Skin of body (tissue), 1 donor: ENCODE measurements around the gene PLIN3. TPM values are rescaled to one million over a fixed set of nuclear protein-coding genes. Genes with fewer than 3 reads are reported as not detected.

Experiments
- total RNA-seq: library from RNA; depleted of rRNA; stranded (reverse); fragments of >200 nt; gene quantifications from one replicate; pipeline ENCODE4 v1.2.3, GENCODE V29; 2014

The PLIN3 gene
- total RNA-seq, 1 donor from 2014 or later, result 47.3 TPM

Other genes with a start within 250 kb of the PLIN3 start
- 5.0 TPM for gene TNFAIP8L1, start 228.2 kb downstream of the PLIN3 start, total RNA-seq
- gene MYDGF, start 197.3 kb downstream of the PLIN3 start, total RNA-seq, result 46.6 TPM
- 15.6 TPM for gene DPP9, start 143.8 kb downstream of the PLIN3 start, total RNA-seq
- gene FEM1A, start 75.9 kb downstream of the PLIN3 start, total RNA-seq, result 13.2 TPM
- 3.6 TPM for gene TICAM1, start 36.0 kb downstream of the PLIN3 start, total RNA-seq
- gene ARRDC5, start 35.2 kb upstream of the PLIN3 start, total RNA-seq, result 0.10 TPM
- 14.5 TPM for gene UHRF1, start 41.8 kb upstream of the PLIN3 start, total RNA-seq
- gene KDM4B, start 101.4 kb upstream of the PLIN3 start, total RNA-seq, result 23.4 TPM